Stimulated activated CD4-positive, alpha-beta T cell treated with anti-CD3 and anti-CD28 coated beads, Interleukin-4, amount 100 ng/mL, for 24 hours (primary cell): ENCODE measurements around the gene ANO8.
"Not testable (repeated sequence)": the region's sequence is repeated elsewhere in the genome, so short reads cannot be mapped to it uniquely, and the experiment has no call there.

Source experiments
- DNase-seq: peaks from one replicate; pipeline ENCODE4 v3.0.0-alpha.2; 2020

The ANO8 gene

GRCh38 chr19:17306285-17306714 lies 28.4 kb downstream of the ANO8 start:
- no peak for DNase-seq

GRCh38 chr19:17305517-17306284 lies 29.0 kb downstream of the ANO8 start, which contains the start of gene MRPL34:
Gene MRPL34 (plus strand): TSS chr19:17305872. CDS start chr19:17305893, 21 bp downstream.
- DNase-seq: peak; percentile 95

DNA sequence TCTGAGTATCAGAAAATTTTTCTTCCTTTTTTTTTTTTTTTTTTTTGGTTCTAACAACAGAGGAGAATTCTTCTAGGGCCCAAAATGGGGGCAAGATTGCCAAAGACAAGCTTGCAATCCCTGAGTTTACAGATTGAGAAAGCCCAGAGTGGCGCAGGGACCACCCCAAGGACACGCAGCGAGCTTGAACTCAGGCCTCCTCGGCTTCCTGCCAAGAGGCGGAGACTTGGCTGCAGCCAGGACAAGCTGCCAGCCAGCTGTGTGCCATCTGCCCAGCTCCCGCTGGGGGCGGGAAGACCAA lies 29.5 kb downstream of the ANO8 start:
- DNase-seq: no peak

- DNase-seq: no peak
Measured at GRCh38 chr19:17304386-17305215, 30.1 kb downstream of the ANO8 start.

DNA sequence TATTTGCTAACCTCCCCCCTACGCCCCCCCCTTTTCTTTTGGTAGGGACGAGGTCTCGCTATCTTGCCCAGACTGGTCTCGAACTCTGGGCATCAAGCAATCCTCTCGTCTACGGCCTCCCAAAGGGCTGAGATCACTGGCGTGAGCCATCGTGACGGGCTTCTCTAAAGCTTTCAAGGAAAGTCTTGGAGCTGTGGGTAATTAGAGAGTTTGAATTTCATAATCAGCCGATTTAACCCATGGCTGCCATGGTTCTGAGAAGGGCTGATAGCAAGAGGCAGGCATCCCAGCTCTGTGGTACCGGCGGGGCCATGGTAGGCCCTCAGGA lies 30.8 kb downstream of the ANO8 start:
- DNase-seq: no peak

- peak; percentile 94 for DNase-seq
Measured at GRCh38 chr19:17303167-17303939, 31.3 kb downstream of the ANO8 start, which contains the start of gene ABHD8. Gene ABHD8 (minus strand): TSS chr19:17303425. CDS start chr19:17301616, 1,809 bp downstream.

DNA sequence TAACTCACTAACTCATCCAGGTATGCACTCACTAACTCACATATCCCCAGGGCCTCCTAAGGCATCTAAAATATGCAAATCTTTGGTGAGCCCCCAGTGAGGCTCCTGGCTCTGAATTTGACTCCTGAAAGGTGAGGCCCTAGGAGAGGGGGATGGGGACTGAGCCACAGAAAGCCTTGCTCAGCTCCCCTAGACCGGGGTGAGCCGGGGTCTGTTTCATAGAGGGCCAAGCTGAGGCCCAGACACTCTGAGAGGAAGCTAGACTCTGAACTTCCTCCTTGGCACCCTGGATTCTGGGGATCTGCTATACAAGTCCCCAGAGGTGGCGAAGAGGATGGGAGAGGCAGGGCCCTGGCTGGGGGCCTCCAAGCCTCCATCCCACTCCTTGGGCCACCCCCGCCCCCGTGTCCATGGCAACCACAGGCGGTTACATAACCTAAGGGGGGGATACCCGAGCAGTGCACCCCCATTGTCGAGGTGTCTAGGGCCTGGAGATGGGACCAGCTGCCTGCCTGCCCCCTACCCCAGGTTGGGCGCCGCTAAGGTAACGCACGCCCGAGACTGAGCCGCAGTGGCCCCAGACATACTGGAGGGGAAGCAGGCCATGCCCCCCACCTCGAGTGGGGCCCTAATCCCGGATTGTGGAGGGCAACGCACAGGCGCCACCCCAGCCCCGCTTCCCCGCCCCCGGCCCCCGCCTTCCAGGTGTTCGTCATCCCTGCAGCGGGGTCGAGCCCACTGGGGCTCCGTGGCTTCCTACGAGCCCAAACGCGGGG lies 32.1 kb downstream of the ANO8 start:
- no peak for DNase-seq

DNA sequence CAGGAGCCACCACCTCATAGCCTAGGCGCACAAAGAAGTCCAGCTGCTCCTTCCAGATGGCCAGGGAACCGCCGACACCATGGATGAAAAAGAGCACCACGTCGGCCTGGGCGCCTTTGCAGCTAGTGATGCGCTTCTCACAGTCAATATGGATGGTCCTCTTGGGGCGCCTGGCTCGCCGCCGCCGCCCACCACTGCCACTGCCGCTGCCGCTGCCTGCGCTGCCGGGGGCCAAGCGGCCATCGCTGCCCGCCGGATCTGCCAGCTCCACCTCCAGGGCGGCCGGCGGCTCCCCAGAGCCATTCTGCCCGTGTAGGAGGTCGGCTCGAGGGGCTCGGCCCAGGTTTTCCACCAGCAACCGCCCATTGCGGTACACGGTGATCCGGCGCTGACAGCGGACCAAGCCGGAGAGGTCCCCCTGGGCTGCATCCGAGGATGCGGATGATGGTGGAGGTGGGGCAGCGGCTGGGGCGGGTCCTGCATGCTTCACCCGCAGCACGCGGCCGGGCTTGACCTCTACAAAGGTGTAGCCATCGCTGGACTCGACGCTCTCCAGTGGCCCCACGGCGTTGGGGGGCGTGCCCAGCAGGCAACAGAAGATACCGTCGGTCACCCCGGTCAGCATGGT lies 33.5 kb downstream of the ANO8 start:
- no peak for DNase-seq

- no peak for DNase-seq
Measured at GRCh38 chr19:17296976-17297375, 37.7 kb downstream of the ANO8 start.

DNA sequence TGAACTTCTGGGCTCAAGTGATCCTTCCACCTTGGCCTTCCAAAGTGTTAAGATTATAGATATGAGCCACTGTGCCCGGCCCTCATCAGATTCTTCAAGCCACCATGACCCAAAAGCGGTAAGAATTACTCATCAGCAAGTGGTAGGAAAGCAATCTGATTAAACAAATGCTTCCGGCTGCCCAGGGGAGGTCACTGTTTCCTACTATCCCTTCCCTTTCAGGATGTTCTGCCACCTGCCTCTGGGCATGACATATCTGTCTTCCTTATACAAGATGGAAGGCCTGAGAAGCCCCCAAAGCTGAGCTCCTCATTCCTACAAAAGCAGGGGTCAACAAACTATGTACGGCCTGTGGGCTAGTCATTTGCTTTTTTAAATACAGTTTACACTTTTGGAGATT lies 38.4 kb downstream of the ANO8 start:
- DNase-seq: no peak

DNA sequence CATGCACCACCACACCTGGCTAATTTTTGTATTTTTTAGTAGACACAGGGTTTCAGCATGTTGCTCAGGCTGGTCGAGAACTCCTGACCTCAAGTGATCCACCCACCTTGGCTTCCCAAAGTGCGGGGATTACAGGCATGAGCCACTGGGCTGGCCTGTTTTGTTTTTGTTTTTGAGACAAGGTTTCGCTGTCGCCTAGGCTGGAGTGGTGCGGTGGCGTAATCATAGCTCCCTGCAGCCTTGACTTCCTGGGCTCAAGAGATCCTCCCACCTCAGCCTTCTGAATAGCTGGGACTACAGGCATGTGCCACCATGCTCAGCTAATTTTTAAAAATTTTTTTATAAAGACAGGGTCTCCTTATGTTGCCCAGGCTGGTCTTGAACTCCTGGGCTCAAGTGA lies 39.1 kb downstream of the ANO8 start:
- not testable (repeated sequence) for DNase-seq

- DNase-seq: peak; percentile 56
Measured at GRCh38 chr19:17294051-17294891, 40.4 kb downstream of the ANO8 start.

DNA sequence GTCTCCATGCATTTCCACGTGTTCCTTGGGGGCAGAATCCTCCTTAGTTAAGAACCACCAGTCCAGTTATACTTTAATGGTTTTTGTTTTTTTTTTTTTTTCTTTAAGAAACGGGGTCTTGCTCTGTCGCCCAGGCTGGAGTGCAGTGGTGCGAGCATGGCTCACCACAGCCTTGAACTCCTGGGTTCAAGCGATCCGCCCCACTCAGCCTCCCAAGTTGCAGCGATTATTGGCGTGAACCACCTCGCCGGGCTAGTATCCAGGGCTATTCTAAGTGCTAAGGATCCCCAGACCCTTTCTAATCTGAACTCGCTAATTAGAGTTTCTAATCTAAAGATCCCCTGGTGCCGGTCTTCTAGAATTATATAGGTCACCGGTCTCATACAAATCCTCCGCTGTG lies 41.0 kb downstream of the ANO8 start:
- no peak for DNase-seq

- DNase-seq: peak; percentile 79
Measured at GRCh38 chr19:17292301-17293074, 42.2 kb downstream of the ANO8 start.

GRCh38 chr19:17289489-17289888 lies 45.2 kb downstream of the ANO8 start:
- peak; percentile 60 for DNase-seq

DNA sequence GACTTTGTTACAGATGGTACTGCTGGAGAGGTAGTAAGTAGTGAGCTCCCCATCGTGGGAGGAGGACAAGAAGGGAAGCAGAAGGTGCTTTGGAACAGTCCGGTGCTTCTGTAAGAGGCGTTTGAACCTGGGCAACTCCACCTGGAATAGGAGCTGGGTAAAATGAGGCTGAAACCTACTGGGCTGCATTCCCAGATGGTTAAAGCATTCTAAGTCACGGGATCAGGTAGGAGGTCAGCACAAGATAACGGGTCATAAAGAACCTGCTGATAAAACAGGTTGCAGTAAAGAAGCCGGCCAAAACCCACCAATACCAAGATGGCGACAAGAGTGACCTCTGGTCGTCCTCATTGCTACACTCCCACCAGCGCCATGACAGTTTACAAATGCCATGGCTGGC lies 47.9 kb downstream of the ANO8 start:
- DNase-seq: no peak

GRCh38 chr19:17286263-17286662 lies 48.4 kb downstream of the ANO8 start:
- DNase-seq: no peak

GRCh38 chr19:17285415-17286135 lies 49.1 kb downstream of the ANO8 start:
- no peak for DNase-seq

GRCh38 chr19:17283504-17283996 lies 51.1 kb downstream of the ANO8 start:
- no peak for DNase-seq
